GM23338 (cell line): ENCODE data around the gene PPP2R5E. TPM values are rescaled to one million over a fixed set of nuclear protein-coding genes. Genes with fewer than 3 reads are reported as not detected.
A peak's percentile ranks its signal among the peaks of the same experiment; 100 is the strongest.

Experiments used
- ATAC-seq: fragments of 200-7000 bp; cut with Tn5 transposase; 3 replicates; pipeline ENCODE4 v1.9.1; 2020
- DNase-seq: peaks from one replicate; pipeline ENCODE4 v3.0.0-alpha.2; 2015; ENCODE audit warnings: low spot score
- H2AFZ ChIP-seq: fragments of 200-600 bp; sonication (generic); 2 replicates; pipeline ENCODE4 v1.8.0; 2016; ENCODE audit warnings: antibody characterized with exemption, mild to moderate bottlenecking, moderate library complexity
- H3F3A ChIP-seq: fragments of 200-600 bp; sonication (generic); replicated peaks from 2 replicates; pipeline ENCODE4 v1.8.0; 2017; ENCODE audit warnings: antibody characterized with exemption, mixed run types, low read depth
- H3K27ac ChIP-seq: fragments of 200-600 bp; sonication (generic); 2 replicates; pipeline ENCODE4 v1.6.1; 2016; ENCODE audit warnings: low read depth
- H3K27me3 ChIP-seq: fragments of 200-600 bp; sonication (generic); 2 replicates; pipeline ENCODE4 v1.8.0; 2016; ENCODE audit warnings: mild to moderate bottlenecking, mixed run types, moderate library complexity; ENCODE audit not compliant: insufficient read depth
- H3K36me3 ChIP-seq: fragments of 200-600 bp; sonication (generic); 2 replicates; pipeline ENCODE4 v1.8.0; 2016; ENCODE audit warnings: mild to moderate bottlenecking; ENCODE audit not compliant: insufficient read depth
- H3K4me1 ChIP-seq: fragments of 200-600 bp; sonication (generic); 2 replicates; pipeline ENCODE4 v1.8.0; 2016; ENCODE audit warnings: mild to moderate bottlenecking, moderate library complexity; ENCODE audit not compliant: insufficient read depth
- H3K4me2 ChIP-seq: fragments of 200-600 bp; sonication (generic); 2 replicates; pipeline ENCODE4 v1.7.1; 2017; ENCODE audit warnings: mixed run types
- H3K4me3 ChIP-seq: fragments of 200-600 bp; sonication (generic); 2 replicates; pipeline ENCODE4 v1.6.1; 2016; ENCODE audit warnings: mixed run types
- H3K79me2 ChIP-seq: fragments of 200-600 bp; sonication (generic); replicated peaks from 2 replicates; pipeline ENCODE4 v1.8.0; 2017; ENCODE audit warnings: mild to moderate bottlenecking; ENCODE audit not compliant: insufficient read depth
- H3K9me2 ChIP-seq: fragments of 200-600 bp; sonication (generic); 2 replicates; pipeline ENCODE4 v1.8.0; 2017; ENCODE audit not compliant: insufficient read depth
- H4K20me1 ChIP-seq: fragments of 200-600 bp; sonication (generic); replicated peaks from 2 replicates; pipeline ENCODE4 v1.8.0; 2017; ENCODE audit warnings: mild to moderate bottlenecking; ENCODE audit not compliant: insufficient read depth
- H3K27ac Mint-ChIP-seq: 2 replicates; pipeline ENCODE4 v1.8.0; 2020; ENCODE audit warnings: inconsistent platforms, mild to moderate bottlenecking, moderate library complexity, mixed read lengths
- H3K27me3 Mint-ChIP-seq: 3 replicates; pipeline ENCODE4 v1.8.0; 2022; ENCODE audit warnings: low read depth, mild to moderate bottlenecking, moderate library complexity, mixed read lengths, inconsistent platforms; ENCODE audit not compliant: insufficient read depth, poor library complexity
- H3K36me3 Mint-ChIP-seq: 3 replicates; pipeline ENCODE4 v1.8.0; 2021; ENCODE audit warnings: low read depth, mild to moderate bottlenecking, inconsistent platforms, moderate library complexity, mixed read lengths
- H3K4me1 Mint-ChIP-seq: 3 replicates; pipeline ENCODE4 v1.8.0; 2020; ENCODE audit warnings: mild to moderate bottlenecking, inconsistent platforms, mixed read lengths
- H3K4me3 Mint-ChIP-seq: 3 replicates; pipeline ENCODE4 v1.8.0; 2021; ENCODE audit warnings: moderate library complexity, mild to moderate bottlenecking, inconsistent platforms, mixed read lengths
- H3K9me3 Mint-ChIP-seq: 3 replicates; pipeline ENCODE4 v1.8.0; 2020; ENCODE audit warnings: moderate library complexity, mild to moderate bottlenecking, inconsistent platforms, mixed read lengths
- CREB1 ChIP-seq: fragments of 250-450 bp; sonication (Bioruptor Pico); IDR thresholded peaks from 2 replicates; pipeline ENCODE4 v1.5.0; 2020; ENCODE audit warnings: low read depth, mild to moderate bottlenecking, moderate library complexity
- ETS1 ChIP-seq: IDR thresholded peaks from 2 replicates; pipeline ENCODE4 v1.6.1; 2016; ENCODE audit warnings: antibody characterized with exemption
- EZH2 ChIP-seq: fragments of 200-600 bp; sonication (generic); IDR thresholded peaks from one replicate; pipeline ENCODE4 v1.8.0; 2017; ENCODE audit warnings: antibody characterized with exemption, mild to moderate bottlenecking, low read depth; ENCODE audit not compliant: unreplicated experiment
- EZH2phosphoT487 ChIP-seq: fragments of 200-600 bp; sonication (generic); IDR thresholded peaks from one replicate; pipeline ENCODE4 v1.8.1; 2018; ENCODE audit warnings: antibody characterized with exemption; ENCODE audit not compliant: unreplicated experiment
- JUNB ChIP-seq: IDR thresholded peaks from one replicate; pipeline ENCODE4 v1.6.1; 2016; ENCODE audit warnings: antibody characterized with exemption; ENCODE audit not compliant: unreplicated experiment
- NANOG ChIP-seq: IDR thresholded peaks from 2 replicates; pipeline ENCODE4 v1.6.1; 2016; ENCODE audit warnings: antibody characterized with exemption, borderline replicate concordance
- POLR2AphosphoS5 ChIP-seq: IDR thresholded peaks from 2 replicates; pipeline ENCODE4 v1.6.1; 2016; ENCODE audit warnings: antibody characterized with exemption, low read depth
- STAT1 ChIP-seq: IDR thresholded peaks from one replicate; pipeline ENCODE4 v1.6.1; 2016; ENCODE audit warnings: antibody characterized with exemption; ENCODE audit not compliant: unreplicated experiment
- ZNF114 ChIP-seq: fragments of 250-450 bp; sonication (Bioruptor Pico); IDR thresholded peaks from 2 replicates; pipeline ENCODE4 v1.5.0; 2020; ENCODE audit warnings: mild to moderate bottlenecking, moderate library complexity
- ZNF331 ChIP-seq: fragments of 250-450 bp; sonication (Bioruptor Pico); IDR thresholded peaks from 2 replicates; pipeline ENCODE4 v1.5.0; 2020; ENCODE audit warnings: low read depth, mild to moderate bottlenecking, moderate library complexity
- ZNF462 ChIP-seq: fragments of 250-450 bp; sonication (Bioruptor Pico); IDR thresholded peaks from 2 replicates; pipeline ENCODE4 v1.5.0; 2020; ENCODE audit warnings: mild to moderate bottlenecking, moderate library complexity
- polyA plus RNA-seq: library from polyadenylated mRNA; unstranded; fragments of >200 nt; fragmentation: Nextera tagmentation; extraction: Ambion mirVana; gene quantifications from 2 replicates; pipeline ENCODE4 v1.2.1, GENCODE V29; 2016
- total RNA-seq: library from RNA; depleted of rRNA; stranded (reverse); fragments of >200 nt; shearing (Covaris generic); gene quantifications from 2 replicates; pipeline ENCODE4 v1.2.3, GENCODE V29; 2014
- TF ChIP-seq, protein P1 (sequence below), 2 experiments: fragments of 200-600 bp in 1 of 2; sonication (generic) in 1 of 2; conservative IDR thresholded peaks; 2 replicates each; pipeline versions ENCODE4 v1.5.1 to v1.6.1; 2016 to 2017; ENCODE audit warnings: antibody characterized with exemption in 2 of 2, low read depth in 2 of 2, mild to moderate bottlenecking in 2 of 2, moderate library complexity in 1 of 2
- TF ChIP-seq, protein P2 (sequence below): IDR thresholded peaks from one replicate; pipeline ENCODE4 v1.6.1; 2018; ENCODE audit warnings: antibody characterized with exemption; ENCODE audit not compliant: unreplicated experiment

The PPP2R5E gene
- total and polyA plus RNA-seq, 2 experiments from 2014 or later = 40.9 to 45.5 TPM

DNA sequence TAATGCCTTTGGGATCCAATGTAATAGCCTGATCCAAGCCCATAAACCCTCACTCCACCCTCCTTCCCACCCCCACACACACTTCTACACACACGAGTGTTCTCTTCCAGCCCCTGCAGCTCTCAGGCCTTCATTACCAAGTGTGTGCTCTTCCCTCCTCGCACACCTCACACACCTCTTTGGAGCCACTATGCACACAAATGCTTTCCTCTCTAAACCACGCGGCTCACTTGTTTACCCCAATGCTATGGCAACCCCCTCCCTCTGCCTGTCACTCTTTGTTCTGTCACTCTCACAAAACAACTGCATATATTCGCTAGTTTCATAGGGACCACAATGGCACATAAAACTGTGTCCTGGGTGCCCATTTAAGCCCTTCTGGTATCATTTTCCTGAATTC lies 35.1 kb downstream of the PPP2R5E start:
- H4K20me1 ChIP-seq = peaks cover 44% of the 10 kb centered on the region
- H3K9me3 Mint-ChIP-seq = no peaks in the 10 kb centered on the region
- H3K79me2 ChIP-seq = peaks cover 98% of the 10 kb centered on the region

More for the DNA sequence above, 35.1 kb downstream of the PPP2R5E start:
- TF ChIP-seq EZH2phosphoT487 = no peak
- TF ChIP-seq JUNB = no peak
- TF ChIP-seq EZH2 = no peak
- no peak for TF ChIP-seq ZNF331 (CRISPR knock-in tag)
- TF ChIP-seq, protein P1, sequence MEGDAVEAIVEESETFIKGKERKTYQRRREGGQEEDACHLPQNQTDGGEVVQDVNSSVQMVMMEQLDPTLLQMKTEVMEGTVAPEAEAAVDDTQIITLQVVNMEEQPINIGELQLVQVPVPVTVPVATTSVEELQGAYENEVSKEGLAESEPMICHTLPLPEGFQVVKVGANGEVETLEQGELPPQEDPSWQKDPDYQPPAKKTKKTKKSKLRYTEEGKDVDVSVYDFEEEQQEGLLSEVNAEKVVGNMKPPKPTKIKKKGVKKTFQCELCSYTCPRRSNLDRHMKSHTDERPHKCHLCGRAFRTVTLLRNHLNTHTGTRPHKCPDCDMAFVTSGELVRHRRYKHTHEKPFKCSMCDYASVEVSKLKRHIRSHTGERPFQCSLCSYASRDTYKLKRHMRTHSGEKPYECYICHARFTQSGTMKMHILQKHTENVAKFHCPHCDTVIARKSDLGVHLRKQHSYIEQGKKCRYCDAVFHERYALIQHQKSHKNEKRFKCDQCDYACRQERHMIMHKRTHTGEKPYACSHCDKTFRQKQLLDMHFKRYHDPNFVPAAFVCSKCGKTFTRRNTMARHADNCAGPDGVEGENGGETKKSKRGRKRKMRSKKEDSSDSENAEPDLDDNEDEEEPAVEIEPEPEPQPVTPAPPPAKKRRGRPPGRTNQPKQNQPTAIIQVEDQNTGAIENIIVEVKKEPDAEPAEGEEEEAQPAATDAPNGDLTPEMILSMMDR (conservative IDR thresholded peaks at IDR 0.05; ENCODE audit: low read depth in 2 of 2) = no peak
- no peak for TF ChIP-seq STAT1
- TF ChIP-seq POLR2AphosphoS5 = no peak
- TF ChIP-seq, protein P2, sequence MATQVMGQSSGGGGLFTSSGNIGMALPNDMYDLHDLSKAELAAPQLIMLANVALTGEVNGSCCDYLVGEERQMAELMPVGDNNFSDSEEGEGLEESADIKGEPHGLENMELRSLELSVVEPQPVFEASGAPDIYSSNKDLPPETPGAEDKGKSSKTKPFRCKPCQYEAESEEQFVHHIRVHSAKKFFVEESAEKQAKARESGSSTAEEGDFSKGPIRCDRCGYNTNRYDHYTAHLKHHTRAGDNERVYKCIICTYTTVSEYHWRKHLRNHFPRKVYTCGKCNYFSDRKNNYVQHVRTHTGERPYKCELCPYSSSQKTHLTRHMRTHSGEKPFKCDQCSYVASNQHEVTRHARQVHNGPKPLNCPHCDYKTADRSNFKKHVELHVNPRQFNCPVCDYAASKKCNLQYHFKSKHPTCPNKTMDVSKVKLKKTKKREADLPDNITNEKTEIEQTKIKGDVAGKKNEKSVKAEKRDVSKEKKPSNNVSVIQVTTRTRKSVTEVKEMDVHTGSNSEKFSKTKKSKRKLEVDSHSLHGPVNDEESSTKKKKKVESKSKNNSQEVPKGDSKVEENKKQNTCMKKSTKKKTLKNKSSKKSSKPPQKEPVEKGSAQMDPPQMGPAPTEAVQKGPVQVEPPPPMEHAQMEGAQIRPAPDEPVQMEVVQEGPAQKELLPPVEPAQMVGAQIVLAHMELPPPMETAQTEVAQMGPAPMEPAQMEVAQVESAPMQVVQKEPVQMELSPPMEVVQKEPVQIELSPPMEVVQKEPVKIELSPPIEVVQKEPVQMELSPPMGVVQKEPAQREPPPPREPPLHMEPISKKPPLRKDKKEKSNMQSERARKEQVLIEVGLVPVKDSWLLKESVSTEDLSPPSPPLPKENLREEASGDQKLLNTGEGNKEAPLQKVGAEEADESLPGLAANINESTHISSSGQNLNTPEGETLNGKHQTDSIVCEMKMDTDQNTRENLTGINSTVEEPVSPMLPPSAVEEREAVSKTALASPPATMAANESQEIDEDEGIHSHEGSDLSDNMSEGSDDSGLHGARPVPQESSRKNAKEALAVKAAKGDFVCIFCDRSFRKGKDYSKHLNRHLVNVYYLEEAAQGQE = no peak
- TF ChIP-seq ZNF114 (CRISPR knock-in tag) = no peak
- TF ChIP-seq ETS1 = no peak
- TF ChIP-seq CREB1 = no peak
- TF ChIP-seq ZNF462 (CRISPR knock-in tag) = no peak
- no peak for TF ChIP-seq NANOG
- Histone ChIP-seq H3K9me2 (no peaks in the 10 kb centered on the region), H3K27me3 (no peaks in the 10 kb centered on the region), H3K36me3 (0 out of 2 replicates have a peak, but pooled peaks cover 3% of the 10 kb centered on the region), H3K4me2 (no peak overlapping the region), H3F3A (no peaks in the 10 kb centered on the region), H3K27ac (no peak overlapping the region), H3K4me1 (peaks cover 1% of the 10 kb centered on the region; the same call in 1 of the 2 replicates), H3K4me3 (no peak overlapping the region), H2AFZ (no peak overlapping the region)
- H3K4me3 Mint-ChIP-seq = no peak overlapping the region
- H3K4me1 Mint-ChIP-seq = peaks cover 6% of the 10 kb centered on the region; the same call in 2 of the 3 replicates
- H3K36me3 Mint-ChIP-seq = peaks cover 4% of the 10 kb centered on the region; the same call in 2 of the 3 replicates
- peak overlapping the region; percentile 2; the same call in 1 of the 2 replicates for H3K27ac Mint-ChIP-seq
- DNase-seq = peak; percentile 25
- no peaks in the 10 kb centered on the region for H3K27me3 Mint-ChIP-seq
- ATAC-seq = peak; percentile 67
